Thyroid gland (tissue), 4 donors: ENCODE data around the gene CIAO2B. TPM values are rescaled to one million over a fixed set of nuclear protein-coding genes. Genes with fewer than 3 reads are reported as not detected.

Experiments used
- DNase-seq, 2 donors: peaks; one replicate each; pipeline ENCODE4 v3.0.0-alpha.2; 2019
- H3K27ac ChIP-seq, 3 donors: fragments of 200-600 bp; sonication (generic); 1 replicate in 2 of 3; 2 replicates in 1 of 3; pipeline ENCODE4 v1.5.1; 2016 to 2019; ENCODE audit warnings: mild to moderate bottlenecking in 1 of 3, moderate library complexity in 1 of 3
- H3K27me3 ChIP-seq: fragments of 200-600 bp; sonication (generic); one replicate; pipeline ENCODE4 v1.5.1; 2019
- H3K36me3 ChIP-seq, 2 donors: fragments of 200-600 bp; sonication (generic); one replicate each; pipeline ENCODE4 v1.5.1; 2016 to 2019
- H3K4me1 ChIP-seq, 2 donors: fragments of 200-600 bp; sonication (generic); one replicate each; pipeline ENCODE4 v1.5.1; 2017 to 2019
- H3K4me3 ChIP-seq, 3 donors: fragments of 200-600 bp; sonication (generic); replicated peaks in 1 of 3; 1 replicate in 2 of 3; 2 replicates in 1 of 3; pipeline ENCODE4 v1.5.1; 2016; ENCODE audit warnings: mild to moderate bottlenecking in 1 of 3
- H3K9me3 ChIP-seq: fragments of 200-600 bp; sonication (generic); one replicate; pipeline ENCODE4 v1.5.1; 2017
- CTCF ChIP-seq, 6 experiments: fragments of 200-600 bp in 3 of 6; fragments of 450-650 bp in 3 of 6; sonication (generic) in 3 of 6; IDR thresholded peaks; one replicate each; pipeline ENCODE4 v1.5.1; 2016 to 2019; ENCODE audit warnings: antibody characterized with exemption in 6 of 6, mild to moderate bottlenecking in 2 of 6, inconsistent platforms in 1 of 6, moderate library complexity in 1 of 6
- POLR2A ChIP-seq, 2 donors: fragments of 450-650 bp; IDR thresholded peaks; one replicate each; pipeline ENCODE4 v1.6.1; 2017; ENCODE audit warnings: antibody characterized with exemption in 2 of 2, mild to moderate bottlenecking in 2 of 2, moderate library complexity in 1 of 2
- WGBS, 2 donors: methylation state at CpG; one replicate each; pipeline ENCODE4 v1.1.5; 2017; 5-methylcytosine and 5-hydroxymethylcytosine counted together
- intact Hi-C: fragments of 100-400 bp; cut with DNase I; formaldehyde crosslinking; loops from one replicate; pipeline ENCODE4 v1.15.1; 2023
- total RNA-seq, 4 donors: library from RNA; depleted of rRNA; stranded (reverse); fragments of >200 nt; gene quantifications; one replicate each; pipeline ENCODE4 v1.2.3, GENCODE V29; 2016

Gene CIAO2B
- total RNA-seq, 4 donors from 2014 or later = 29.4 to 113 (median 48.3) TPM

- 97% methylated on average over 3 of the region's 3 CpGs for WGBS, 2 donors
- H3K36me3 ChIP-seq = no peaks in the 10 kb centered on the region
- peaks cover 52 to 66% of the 10 kb centered on the region in 2 donors for H3K4me1 ChIP-seq
- intact Hi-C loops = loop anchor here (2.0 to 10.0 kb wide), 2 partner anchors 33 to 289 kb away; partner anchors contain the start of gene MATCAP1
- peak overlapping the region in 2 of 3 donors; percentile 17 to 47 for H3K27ac ChIP-seq
- TF ChIP-seq POLR2A (IDR thresholded peaks at IDR 0.05) (no peak), CTCF (IDR thresholded peaks at IDR 0.05) (no peak)
- no peaks in the 10 kb centered on the region for H3K27me3 ChIP-seq
- no peak overlapping the region for H3K4me3 ChIP-seq
- no peaks in the 10 kb centered on the region for H3K9me3 ChIP-seq
- DNase-seq = no peak
Measured at GRCh38 chr16:66895999-66896398, 38.2 kb downstream of the CIAO2B start.

- peaks cover 52 to 66% of the 10 kb centered on the region in 2 donors for H3K4me1 ChIP-seq
- intact Hi-C loops = loop anchor here (2.0 to 10.0 kb wide), 2 partner anchors 33 to 289 kb away; partner anchors contain the start of gene MATCAP1
- WGBS, 2 donors = 93 to 94% methylated on average over 5 of the region's 5 CpGs
Measured at GRCh38 chr16:66895689-66895979, 38.6 kb downstream of the CIAO2B start.

GRCh38 chr16:66894948-66895688 lies 39.1 kb downstream of the CIAO2B start:
- no peaks in the 10 kb centered on the region for H3K9me3 ChIP-seq
- H3K27ac ChIP-seq = peak overlapping the region in 1 of 3 donors; percentile 5
- peaks cover 49 to 62% of the 10 kb centered on the region in 2 donors for H3K4me1 ChIP-seq
- H3K36me3 ChIP-seq = no peaks in the 10 kb centered on the region
- peak; percentile 80 to 82 for DNase-seq
- no peak for TF ChIP-seq POLR2A (IDR thresholded peaks at IDR 0.05)
- peak; percentile 65 to 95 (median 90) for TF ChIP-seq CTCF (IDR thresholded peaks at IDR 0.05)
- H3K27me3 ChIP-seq = no peaks in the 10 kb centered on the region
- H3K4me3 ChIP-seq = no peak overlapping the region
- WGBS, 2 donors = 43 to 46% methylated on average over 10 to 11 of the region's 11 CpGs
- intact Hi-C loops = loop anchor here (2.0 to 10.0 kb wide), 2 partner anchors 34 to 290 kb away; partner anchors contain the start of gene MATCAP1

More at GRCh38 chr16:66895689-66895979, 38.6 kb downstream of the CIAO2B start:
- Histone ChIP-seq H3K36me3 (no peaks in the 10 kb centered on the region), H3K9me3 (no peaks in the 10 kb centered on the region), H3K4me3 (no peak overlapping the region), H3K27me3 (no peaks in the 10 kb centered on the region), H3K27ac (peak overlapping the region in 1 of 3 donors; percentile 47)
- DNase-seq = no peak
- TF ChIP-seq CTCF (IDR thresholded peaks at IDR 0.05) (no peak), POLR2A (IDR thresholded peaks at IDR 0.05) (no peak)

GRCh38 chr16:66894055-66894454 lies 40.1 kb downstream of the CIAO2B start:
- DNase-seq = no peak
- Histone ChIP-seq H3K4me1 (peaks cover 38 to 62% of the 10 kb centered on the region in 2 donors), H3K27me3 (no peaks in the 10 kb centered on the region), H3K9me3 (no peaks in the 10 kb centered on the region), H3K27ac (no peak overlapping the region), H3K36me3 (no peaks in the 10 kb centered on the region), H3K4me3 (no peak overlapping the region)
- intact Hi-C loops = loop anchor here (2.0 to 10.0 kb wide), 2 partner anchors 35 to 291 kb away; partner anchors contain the start of gene MATCAP1
- 77 to 80% methylated on average over 1 to 2 of the region's 2 CpGs for WGBS, 2 donors
- TF ChIP-seq POLR2A (IDR thresholded peaks at IDR 0.05) (no peak), CTCF (IDR thresholded peaks at IDR 0.05) (no peak)

- Histone ChIP-seq H3K27ac (peak overlapping the region in 2 of 3 donors; percentile 62 to 84), H3K9me3 (no peaks in the 10 kb centered on the region), H3K4me3 (no peak overlapping the region), H3K36me3 (no peaks in the 10 kb centered on the region), H3K4me1 (peaks cover 28 to 54% of the 10 kb centered on the region in 2 donors), H3K27me3 (no peaks in the 10 kb centered on the region)
- intact Hi-C loops = loop anchor here (10.0 kb wide), 1 partner anchor 293 kb away; the partner anchor contains the start of gene MATCAP1
- peak; percentile 30 to 62 for DNase-seq
- WGBS, 2 donors = 79 to 81% methylated on average over 6 of the region's 6 CpGs
- no peak for TF ChIP-seq CTCF (IDR thresholded peaks at IDR 0.05)
Measured at GRCh38 chr16:66891797-66892196, 42.4 kb downstream of the CIAO2B start.
